IMR-90 (cell line): Measurements from ENCODE around the gene ANKRD2. TPM values are rescaled to one million over a fixed set of nuclear protein-coding genes. Genes with fewer than 3 reads are reported as not detected.

ENCODE experiments used
- ATAC-seq: fragments of 200-7000 bp; cut with Tn5 transposase; 2 replicates; pipeline ENCODE4 v1.9.1; 2020; ENCODE audit warnings: low read depth, mild to moderate bottlenecking, moderate library complexity
- BruUV-seq: library from RNA; stranded (reverse); fragments of 400-500 nt; replicated peaks from 2 replicates; lab custom pipeline; 2021; lab: Mats Ljungman, UMichigan
- CTCF ChIA-PET: fragments of 300-600 bp; formaldehyde crosslinking; extraction: SDS; loops from one replicate; lab custom pipeline; 2021; ENCODE audit warnings: antibody characterized with exemption; lab: Yijun Ruan, JAX
- POLR2A ChIA-PET: fragments of 300-600 bp; sonication (Branson Sonifier 250); formaldehyde crosslinking; loops from one replicate; lab custom pipeline; 2022; ENCODE audit warnings: antibody characterized with exemption; ENCODE audit not compliant: unreplicated experiment; lab: Charles Lee
- DNase-seq: peaks from one replicate; pipeline ENCODE4 v3.0.0; 2013
- H2AFZ ChIP-seq: replicated peaks from 2 replicates; pipeline ENCODE3; 2013; ENCODE audit warnings: low read length, mild to moderate bottlenecking; ENCODE audit not compliant: poor library complexity
- H2AK5ac ChIP-seq: 2 replicates; pipeline ENCODE4 v1.6.1; 2013; ENCODE audit warnings: low read depth, low read length, inconsistent platforms
- H2AK9ac ChIP-seq: replicated peaks from 2 replicates; pipeline ENCODE3; 2013; ENCODE audit warnings: mild to moderate bottlenecking, low read depth, low read length, moderate library complexity; ENCODE audit not compliant: poor library complexity
- H2BK120ac ChIP-seq: 2 replicates; pipeline ENCODE4 v1.6.1; 2013; ENCODE audit warnings: low read depth, low read length, inconsistent platforms
- H2BK15ac ChIP-seq: 3 replicates; pipeline ENCODE4 v1.6.1; 2013; ENCODE audit warnings: low read depth, low read length, inconsistent platforms
- H2BK20ac ChIP-seq: 2 replicates; pipeline ENCODE4 v1.6.1; 2013; ENCODE audit warnings: low read depth, mild to moderate bottlenecking, inconsistent platforms, low read length, moderate library complexity
- H2BK5ac ChIP-seq: 2 replicates; pipeline ENCODE4 v1.6.1; 2013; ENCODE audit warnings: mild to moderate bottlenecking, low read depth, low read length, inconsistent platforms; ENCODE audit not compliant: poor library complexity, severe bottlenecking
- H3K14ac ChIP-seq: replicated peaks from 2 replicates; pipeline ENCODE4 v1.6.1; 2013; ENCODE audit warnings: low read depth, low read length, inconsistent platforms
- H3K18ac ChIP-seq: 2 replicates; pipeline ENCODE4 v1.6.1; 2013; ENCODE audit warnings: low read depth, low read length, control low read depth
- H3K23ac ChIP-seq: 2 replicates; pipeline ENCODE4 v1.6.1; 2013; ENCODE audit warnings: low read depth, low read length, inconsistent platforms
- H3K27ac ChIP-seq: 2 replicates; pipeline ENCODE4 v1.5.1; 2013; ENCODE audit warnings: mild to moderate bottlenecking, control low read depth, low read length; ENCODE audit not compliant: insufficient read depth
- H3K27me3 ChIP-seq: 2 replicates; pipeline ENCODE4 v1.6.1; 2013; ENCODE audit warnings: low read length; ENCODE audit not compliant: control insufficient read depth, insufficient read depth
- H3K36me3 ChIP-seq: 2 replicates; pipeline ENCODE4 v1.6.1; 2013; ENCODE audit warnings: low read length, mixed read lengths; ENCODE audit not compliant: control insufficient read depth, insufficient read depth
- H3K4ac ChIP-seq: 2 replicates; pipeline ENCODE4 v1.6.1; 2013; ENCODE audit warnings: low read depth, low read length, inconsistent platforms
- H3K4me1 ChIP-seq: 2 replicates; pipeline ENCODE4 v1.6.1; 2013; ENCODE audit warnings: low read length, mixed read lengths; ENCODE audit not compliant: control insufficient read depth, insufficient read depth
- H3K4me2 ChIP-seq: 2 replicates; pipeline ENCODE4 v1.6.1; 2013; ENCODE audit warnings: low read depth, mild to moderate bottlenecking, control low read depth, low read length, moderate library complexity
- H3K4me3 ChIP-seq: 2 replicates; pipeline ENCODE4 v1.5.1; 2013; ENCODE audit warnings: low read depth, mild to moderate bottlenecking, control low read depth, low read length, moderate library complexity; ENCODE audit not compliant: insufficient read depth
- H3K56ac ChIP-seq: 2 replicates; pipeline ENCODE4 v1.6.1; 2013; ENCODE audit warnings: low read length, inconsistent platforms; ENCODE audit not compliant: insufficient read depth; ENCODE audit errors: extremely low read depth
- H3K79me1 ChIP-seq, 2 experiments: 2 replicates each; pipeline ENCODE4 v1.6.1; 2013; ENCODE audit warnings: low read length in 2 of 2, inconsistent platforms in 1 of 2, low read depth in 1 of 2
- H3K9ac ChIP-seq: 2 replicates; pipeline ENCODE4 v1.6.1; 2013; ENCODE audit warnings: low read depth, low read length, control low read depth
- H3K9me1 ChIP-seq: 2 replicates; pipeline ENCODE4 v1.6.1; 2013; ENCODE audit warnings: low read length, inconsistent platforms; ENCODE audit not compliant: insufficient read depth
- H3K9me3 ChIP-seq: 2 replicates; pipeline ENCODE4 v1.6.1; 2013; ENCODE audit warnings: low read length; ENCODE audit not compliant: control insufficient read depth, insufficient read depth
- H4K20me1 ChIP-seq: 2 replicates; pipeline ENCODE4 v1.6.1; 2013; ENCODE audit warnings: low read length, inconsistent platforms; ENCODE audit not compliant: insufficient read depth
- H4K5ac ChIP-seq: 2 replicates; pipeline ENCODE4 v1.6.1; 2013; ENCODE audit warnings: mild to moderate bottlenecking, low read depth, low read length, control low read depth
- H4K8ac ChIP-seq, 2 experiments: 2 replicates each; pipeline ENCODE4 v1.6.1; 2013; ENCODE audit warnings: low read depth in 2 of 2, low read length in 2 of 2, control low read depth in 1 of 2, inconsistent platforms in 1 of 2
- H4K91ac ChIP-seq: 2 replicates; pipeline ENCODE4 v1.6.1; 2013; ENCODE audit warnings: low read depth, low read length, inconsistent platforms; ENCODE audit not compliant: insufficient read depth
- CEBPB ChIP-seq: IDR thresholded peaks from 2 replicates; pipeline ENCODE4 v1.6.1; 2012; ENCODE audit warnings: low read depth, low read length, improper control_type of control experiment
- CHD1 ChIP-seq: IDR thresholded peaks from 2 replicates; pipeline ENCODE4 v1.6.1; 2012; ENCODE audit warnings: low read depth, low read length, improper control_type of control experiment
- ELK1 ChIP-seq: fragments of 150-350 bp; IDR thresholded peaks from 2 replicates; pipeline ENCODE4 v1.6.1; 2016; ENCODE audit warnings: low read depth, mild to moderate bottlenecking, low read length, moderate library complexity, borderline replicate concordance
- FOS ChIP-seq: fragments of 150-350 bp; IDR thresholded peaks from 2 replicates; pipeline ENCODE4 v1.6.1; 2016; ENCODE audit warnings: low read depth, low read length
- MAZ ChIP-seq: IDR thresholded peaks from 2 replicates; pipeline ENCODE4 v1.6.1; 2012; ENCODE audit warnings: low read depth, mild to moderate bottlenecking, low read length, improper control_type of control experiment, moderate library complexity, borderline replicate concordance
- MXI1 ChIP-seq: IDR thresholded peaks from 2 replicates; pipeline ENCODE4 v1.6.1; 2012; ENCODE audit warnings: low read depth, mild to moderate bottlenecking, low read length, moderate library complexity, borderline replicate concordance
- NFE2L2 ChIP-seq: fragments of 150-350 bp; IDR thresholded peaks from 2 replicates; pipeline ENCODE4 v1.6.1; 2016; ENCODE audit warnings: low read depth, mild to moderate bottlenecking, low read length
- POLR2A ChIP-seq: IDR thresholded peaks from 2 replicates; pipeline ENCODE4 v1.6.1; 2012; ENCODE audit warnings: mild to moderate bottlenecking, low read depth, low read length
- RAD21 ChIP-seq: IDR thresholded peaks from 2 replicates; pipeline ENCODE4 v1.6.1; 2012; ENCODE audit warnings: low read length, improper control_type of control experiment
- RCOR1 ChIP-seq: IDR thresholded peaks from 2 replicates; pipeline ENCODE4 v1.6.1; 2012; ENCODE audit warnings: mild to moderate bottlenecking, low read length, improper control_type of control experiment; ENCODE audit not compliant: insufficient replicate concordance
- RFX5 ChIP-seq: IDR thresholded peaks from 2 replicates; pipeline ENCODE4 v1.8.0; 2012; ENCODE audit warnings: low read depth, mild to moderate bottlenecking, low read length, moderate library complexity
- SMC3 ChIP-seq: fragments of 150-350 bp; IDR thresholded peaks from 2 replicates; pipeline ENCODE4 v1.6.1; 2016; ENCODE audit warnings: low read depth, mild to moderate bottlenecking, antibody characterized with exemption, low read length, moderate library complexity
- WGBS, 2 experiments: methylation state at CpG; one replicate each; pipeline versions ENCODE4 v1.1.5 to v1.1.7; 2013; ENCODE audit warnings: missing lambda C conversion rate in 2 of 2; ENCODE audit not compliant: insufficient read length in 1 of 2; ENCODE audit errors: extremely low coverage in 2 of 2; 5-methylcytosine and 5-hydroxymethylcytosine counted together
- dilution Hi-C: fragments of 300-500 bp; cut with HindIII; formaldehyde crosslinking; loops from one replicate; pipeline ENCODE4 v1.14.3; 2018; ENCODE audit warnings: low sequenced_read_pairs; ENCODE audit not compliant: unreplicated experiment
- in situ Hi-C: fragments of 300-500 bp; cut with MboI; formaldehyde crosslinking; loops from 3 replicates; pipeline ENCODE4 v1.14.3; 2019; ENCODE audit warnings: low sequenced_read_pairs, inconsistent platforms, mixed read lengths
- intact Hi-C: fragments of 100-400 bp; cut with micrococcal nuclease; formaldehyde crosslinking; loops from 2 replicates; pipeline ENCODE4 v1.10.0; 2022
- polyA plus RNA-seq, 3 experiments: library from polyadenylated mRNA; depleted of rRNA; stranded (reverse); fragments of >200 nt; gene quantifications; 2 replicates each; pipeline ENCODE4 v1.2.3, GENCODE V29; 2012; ENCODE audit warnings: low replicate concordance in 1 of 3
- total RNA-seq: library from RNA; depleted of rRNA; stranded (reverse); fragments of >200 nt; gene quantifications from 2 replicates; pipeline ENCODE4 v1.2.3, GENCODE V29; 2012
- TF ChIP-seq, protein P1 (sequence below): fragments of 150-350 bp; IDR thresholded peaks from 2 replicates; pipeline ENCODE4 v1.6.1; 2017; ENCODE audit warnings: mild to moderate bottlenecking, antibody characterized with exemption, low read length, low read depth
- TF ChIP-seq, protein P2 (sequence below): conservative IDR thresholded peaks from 2 replicates; pipeline ENCODE4 v1.5.1; 2012; ENCODE audit warnings: mild to moderate bottlenecking, low read depth, low read length, improper control_type of control experiment

ANKRD2 gene
- total and polyA plus RNA-seq, 2 of the 4 experiments (the other 2 are of a cell fraction), result 0.36 to 0.65 TPM

- POLR2A ChIA-PET, result no interaction called here
- Histone ChIP-seq H3K4ac (no peak overlapping the region), H2AFZ (no peak overlapping the region), H3K23ac (no peak overlapping the region), H3K4me1 (peaks cover 13% of the 10 kb centered on the region), H2AK5ac (0 out of 2 replicates have a peak overlapping the region, but pooled peaks have one; percentile 1), H4K5ac (no peak overlapping the region), H4K91ac (no peak overlapping the region), H3K9me3 (no peaks in the 10 kb centered on the region), H3K9me1 (peaks cover 9% of the 10 kb centered on the region), H3K36me3 (no peaks in the 10 kb centered on the region), H2BK20ac (no peak overlapping the region), H3K4me2 (no peak overlapping the region), H2AK9ac (no peak overlapping the region), H3K27me3 (no peaks in the 10 kb centered on the region), H3K18ac (no peak overlapping the region), H4K20me1 (peaks cover 3% of the 10 kb centered on the region; the same call in 1 of the 2 replicates), H3K9ac (no peak overlapping the region), H2BK120ac (no peak overlapping the region), H2BK15ac (no peak overlapping the region), H3K79me1 (no peaks in the 10 kb centered on the region), H3K4me3 (no peak overlapping the region), H3K14ac (no peak overlapping the region), H4K8ac (no peak overlapping the region), H2BK5ac (no peak overlapping the region), H3K27ac (no peak overlapping the region), H3K56ac (no peak overlapping the region)
- CTCF ChIA-PET, result interaction anchor here (0.5 kb wide), 1 partner anchor 1369 kb away, joined by 3 read pairs; no protein-coding TSS in a partner anchor
- BruUV-seq, result no TSS peak
- DNase-seq, result no peak
- intact Hi-C loops (no loop called here), dilution Hi-C loops (no loop called here), in situ Hi-C loops (no loop called here)
- ATAC-seq, result no peak
- 100% methylated on average over 3 of the region's 19 CpGs; no CpG with 5 or more reads in 1 of the 2 experiments for WGBS, 2 experiments
- TF ChIP-seq CHD1 (no peak), RCOR1 (no peak), RAD21 (no peak), RFX5 (no peak), MAZ (no peak), ELK1 (no peak), FOS (no peak), SMC3 (no peak), POLR2A (no peak), MXI1 (no peak), NFE2L2 (no peak), CEBPB (no peak)
- TF ChIP-seq, protein P1, sequence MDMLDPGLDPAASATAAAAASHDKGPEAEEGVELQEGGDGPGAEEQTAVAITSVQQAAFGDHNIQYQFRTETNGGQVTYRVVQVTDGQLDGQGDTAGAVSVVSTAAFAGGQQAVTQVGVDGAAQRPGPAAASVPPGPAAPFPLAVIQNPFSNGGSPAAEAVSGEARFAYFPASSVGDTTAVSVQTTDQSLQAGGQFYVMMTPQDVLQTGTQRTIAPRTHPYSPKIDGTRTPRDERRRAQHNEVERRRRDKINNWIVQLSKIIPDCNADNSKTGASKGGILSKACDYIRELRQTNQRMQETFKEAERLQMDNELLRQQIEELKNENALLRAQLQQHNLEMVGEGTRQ, result no peak
- TF ChIP-seq, protein P2, sequence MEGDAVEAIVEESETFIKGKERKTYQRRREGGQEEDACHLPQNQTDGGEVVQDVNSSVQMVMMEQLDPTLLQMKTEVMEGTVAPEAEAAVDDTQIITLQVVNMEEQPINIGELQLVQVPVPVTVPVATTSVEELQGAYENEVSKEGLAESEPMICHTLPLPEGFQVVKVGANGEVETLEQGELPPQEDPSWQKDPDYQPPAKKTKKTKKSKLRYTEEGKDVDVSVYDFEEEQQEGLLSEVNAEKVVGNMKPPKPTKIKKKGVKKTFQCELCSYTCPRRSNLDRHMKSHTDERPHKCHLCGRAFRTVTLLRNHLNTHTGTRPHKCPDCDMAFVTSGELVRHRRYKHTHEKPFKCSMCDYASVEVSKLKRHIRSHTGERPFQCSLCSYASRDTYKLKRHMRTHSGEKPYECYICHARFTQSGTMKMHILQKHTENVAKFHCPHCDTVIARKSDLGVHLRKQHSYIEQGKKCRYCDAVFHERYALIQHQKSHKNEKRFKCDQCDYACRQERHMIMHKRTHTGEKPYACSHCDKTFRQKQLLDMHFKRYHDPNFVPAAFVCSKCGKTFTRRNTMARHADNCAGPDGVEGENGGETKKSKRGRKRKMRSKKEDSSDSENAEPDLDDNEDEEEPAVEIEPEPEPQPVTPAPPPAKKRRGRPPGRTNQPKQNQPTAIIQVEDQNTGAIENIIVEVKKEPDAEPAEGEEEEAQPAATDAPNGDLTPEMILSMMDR, result no peak
These were observed 26.1 kb downstream of the ANKRD2 start for GRCh38 chr10:97598407-97599271.
